HG02973 (cell line): ENCODE results near the gene FOSL2.
A peak's percentile ranks its signal among the peaks of the same experiment; 100 is the strongest.

Source experiments
- ATAC-seq: cut with Tn5 transposase; IDR thresholded peaks from one replicate; pipeline ENCODE4 v1.9.1; 2021; ENCODE audit warnings: moderate library complexity; ENCODE audit not compliant: unreplicated experiment

FOSL2 gene

GRCh38 chr2:28374331-28374730, 18.3 kb upstream of the FOSL2 start:
- no peak for ATAC-seq

GRCh38 chr2:28375236-28375635, 17.4 kb upstream of the FOSL2 start:
- ATAC-seq = no peak

- ATAC-seq = no peak
These were observed 16.7 kb upstream of the FOSL2 start for GRCh38 chr2:28375742-28376631.

GRCh38 chr2:28377195-28377816, 15.4 kb upstream of the FOSL2 start:
- ATAC-seq = no peak

GRCh38 chr2:28377984-28378678, 14.5 kb upstream of the FOSL2 start:
- ATAC-seq = no peak

- no peak for ATAC-seq
These were observed 13.7 kb upstream of the FOSL2 start for GRCh38 chr2:28378679-28379584.

GRCh38 chr2:28380219-28380618, 12.4 kb upstream of the FOSL2 start:
- no peak for ATAC-seq

GRCh38 chr2:28381225-28382180, 11.2 kb upstream of the FOSL2 start:
- no peak for ATAC-seq

- no peak for ATAC-seq
These were observed 9.9 kb upstream of the FOSL2 start for GRCh38 chr2:28382755-28383154.

- ATAC-seq = no peak
These were observed 5.3 kb upstream of the FOSL2 start for GRCh38 chr2:28387082-28387960.

- ATAC-seq = no peak
These were observed 3.0 kb upstream of the FOSL2 start for GRCh38 chr2:28389399-28390240.

- no peak for ATAC-seq
These were observed 2.4 kb upstream of the FOSL2 start for GRCh38 chr2:28390241-28390745.

- ATAC-seq = no peak
These were observed 1.7 kb upstream of the FOSL2 start for GRCh38 chr2:28390746-28391563.

- peak; percentile 22 for ATAC-seq
These were observed 928 bp upstream of the FOSL2 start for GRCh38 chr2:28391564-28392296.

GRCh38 chr2:28393114-28393836, 617 bp downstream of the FOSL2 start:
- ATAC-seq = no peak
